Kidney epithelial cell (primary cell): Measurements from ENCODE around the gene NLRC4. TPM values are rescaled to one million over a fixed set of nuclear protein-coding genes. Genes with fewer than 3 reads are reported as not detected.

Source experiments
- DNase-seq: peaks from one replicate; pipeline ENCODE4 v3.0.0-alpha.2; 2010; ENCODE audit warnings: low read depth
- H3K27me3 ChIP-seq: 2 replicates; pipeline ENCODE4 v1.6.0; 2011; ENCODE audit warnings: low read length; ENCODE audit not compliant: control insufficient read depth, insufficient read depth
- H3K36me3 ChIP-seq: 2 replicates; pipeline ENCODE4 v1.5.1; 2011; ENCODE audit warnings: low read length; ENCODE audit not compliant: control insufficient read depth, insufficient read depth
- H3K4me3 ChIP-seq: 2 replicates; pipeline ENCODE4 v1.5.1; 2011; ENCODE audit warnings: low read depth, mild to moderate bottlenecking, control low read depth, low read length
- CTCF ChIP-seq: IDR thresholded peaks from 2 replicates; pipeline ENCODE4 v1.5.1; 2011; ENCODE audit warnings: mild to moderate bottlenecking, moderate library complexity, low read length, control low read depth, inconsistent platforms; ENCODE audit not compliant: insufficient read depth, poor library complexity, severe bottlenecking
- total RNA-seq: library from RNA; depleted of rRNA; stranded (reverse); fragments of >200 nt; gene quantifications from 2 replicates; pipeline ENCODE4 v1.2.3, GENCODE V29; 2015

Gene NLRC4
- total RNA-seq, 1 donor from 2014 or later: not detected

GRCh38 chr2:32274289-32274688 is 9.6 kb upstream of the NLRC4 start:
- no peak for TF ChIP-seq CTCF
- no peaks in the 10 kb centered on the region for H3K27me3 ChIP-seq
- H3K4me3 ChIP-seq: no peak overlapping the region
- no peak for DNase-seq
- H3K36me3 ChIP-seq: no peaks in the 10 kb centered on the region

DNA sequence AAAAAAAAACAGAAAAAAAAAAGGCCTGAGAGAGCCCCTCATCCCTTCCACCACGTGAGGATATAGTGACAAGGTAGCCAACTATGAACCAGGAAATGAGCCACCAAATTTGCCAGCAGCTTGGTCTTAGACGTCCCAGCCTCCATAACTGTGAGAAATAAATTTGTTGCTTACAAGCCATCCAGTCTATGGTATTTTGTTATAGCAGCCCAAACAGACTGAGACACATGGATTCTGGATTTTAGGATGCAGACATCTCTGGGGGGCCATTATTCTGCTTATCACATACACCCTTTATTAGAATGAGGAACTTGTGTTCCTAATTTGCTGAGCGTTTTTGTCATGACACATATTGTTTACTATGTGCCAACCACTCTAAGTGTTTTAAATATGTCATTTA is 7.6 kb upstream of the NLRC4 start:
- H3K27me3 ChIP-seq: no peaks in the 10 kb centered on the region
- no peak for DNase-seq
- no peaks in the 10 kb centered on the region for H3K36me3 ChIP-seq
- H3K4me3 ChIP-seq: no peak overlapping the region
- no peak for TF ChIP-seq CTCF

GRCh38 chr2:32271063-32271462 is 6.4 kb upstream of the NLRC4 start:
- no peak for DNase-seq
- no peak for TF ChIP-seq CTCF

GRCh38 chr2:32262105-32262504 is 2.6 kb downstream of the NLRC4 start:
- H3K27me3 ChIP-seq: no peaks in the 10 kb centered on the region
- no peak for TF ChIP-seq CTCF
- H3K4me3 ChIP-seq: no peak overlapping the region

More at GRCh38 chr2:32271063-32271462, 6.4 kb upstream of the NLRC4 start:
- Histone ChIP-seq H3K36me3 (no peaks in the 10 kb centered on the region), H3K27me3 (no peaks in the 10 kb centered on the region), H3K4me3 (no peak overlapping the region)

DNA sequence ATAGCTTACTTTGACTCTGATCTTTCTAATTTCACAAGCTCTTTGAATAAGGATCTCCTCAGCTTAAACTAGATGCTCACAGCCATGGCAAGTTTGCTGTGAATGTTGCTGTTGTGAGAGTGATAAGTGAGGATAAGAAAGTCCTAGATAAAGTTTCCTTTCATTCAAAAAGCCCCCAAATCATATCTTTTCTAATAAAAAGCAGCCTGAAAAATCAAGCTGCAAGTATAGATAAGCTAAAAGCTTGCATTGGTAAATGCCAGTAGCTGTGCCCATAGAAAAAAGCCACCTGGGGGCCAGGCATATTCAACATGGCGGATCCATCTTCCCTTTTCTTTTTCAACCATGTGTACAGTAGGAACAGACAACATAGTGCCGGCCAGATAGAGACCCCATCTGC is 4.3 kb downstream of the NLRC4 start:
- TF ChIP-seq CTCF: no peak
- no peak for DNase-seq
- H3K4me3 ChIP-seq: no peak overlapping the region
- no peaks in the 10 kb centered on the region for H3K36me3 ChIP-seq
- H3K27me3 ChIP-seq: no peaks in the 10 kb centered on the region

More at GRCh38 chr2:32262105-32262504, 2.6 kb downstream of the NLRC4 start:
- H3K36me3 ChIP-seq: no peaks in the 10 kb centered on the region
- no peak for DNase-seq

DNA sequence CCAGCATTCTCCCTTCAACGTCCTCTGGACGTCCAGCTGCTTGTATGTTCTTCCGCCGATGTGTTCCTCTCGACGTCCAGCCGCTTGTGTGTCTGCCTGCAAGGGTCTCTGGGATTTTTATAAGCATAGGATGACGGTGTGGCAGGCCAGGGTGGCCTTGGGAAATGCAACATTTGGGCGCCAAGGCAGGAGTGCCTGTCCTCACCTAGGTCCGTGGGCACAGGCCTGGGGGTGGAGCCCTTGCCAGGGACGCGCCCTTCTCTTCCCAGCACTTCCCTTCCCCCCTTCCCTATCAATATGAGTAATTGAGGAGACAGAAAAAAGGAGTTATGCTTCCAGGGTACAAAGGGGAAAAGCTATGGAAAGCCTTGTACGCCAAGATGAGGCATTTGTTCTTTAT is 6.4 kb downstream of the NLRC4 start:
- H3K4me3 ChIP-seq: no peak overlapping the region
- no peak for DNase-seq
- no peaks in the 10 kb centered on the region for H3K27me3 ChIP-seq
- H3K36me3 ChIP-seq: no peaks in the 10 kb centered on the region
- no peak for TF ChIP-seq CTCF
